T-helper 1 cell (primary cell): ENCODE data around the gene FAM3C.

ENCODE experiments used
- DNase-seq, 5 donors: peaks; one replicate each; pipeline ENCODE4 v3.0.0-alpha.2; 2012 to 2020

Gene FAM3C

DNA sequence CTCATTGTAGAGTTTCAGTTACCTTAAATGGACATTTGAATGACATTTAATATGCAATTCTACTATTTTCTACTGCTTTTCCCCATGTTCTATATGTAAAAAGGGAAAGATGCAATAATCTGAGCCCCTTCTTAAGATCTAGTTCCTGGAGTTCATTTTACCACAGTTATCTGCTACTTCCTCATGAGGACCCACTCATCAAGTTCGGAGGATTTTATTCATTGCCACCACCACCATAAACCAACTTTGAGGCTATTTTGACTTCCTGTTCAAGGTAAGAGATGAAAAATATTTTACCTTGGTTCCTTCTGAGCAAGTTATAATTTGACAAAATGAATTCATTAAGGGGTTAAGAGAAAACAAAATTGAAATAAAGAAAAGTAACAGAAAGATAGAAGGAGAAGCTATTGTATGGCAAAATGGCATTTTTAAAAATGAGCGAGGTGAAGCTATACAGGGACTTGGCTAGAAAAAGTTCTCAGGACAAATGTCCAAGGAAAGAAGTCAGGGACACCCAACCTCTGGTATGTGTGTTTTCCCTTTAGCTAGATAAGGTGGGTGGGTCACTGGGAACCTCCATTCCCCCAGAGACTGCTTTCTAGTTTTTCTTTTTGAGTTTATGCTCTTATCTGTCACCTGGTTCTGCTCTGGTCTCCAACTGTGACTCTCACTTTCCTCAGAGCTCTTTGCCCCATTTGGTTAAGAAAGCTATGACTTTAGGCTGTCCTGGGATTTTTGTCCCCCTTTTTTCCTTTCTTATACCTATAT lies 14.9 kb upstream of the FAM3C start:
- DNase-seq: no peak

DNA sequence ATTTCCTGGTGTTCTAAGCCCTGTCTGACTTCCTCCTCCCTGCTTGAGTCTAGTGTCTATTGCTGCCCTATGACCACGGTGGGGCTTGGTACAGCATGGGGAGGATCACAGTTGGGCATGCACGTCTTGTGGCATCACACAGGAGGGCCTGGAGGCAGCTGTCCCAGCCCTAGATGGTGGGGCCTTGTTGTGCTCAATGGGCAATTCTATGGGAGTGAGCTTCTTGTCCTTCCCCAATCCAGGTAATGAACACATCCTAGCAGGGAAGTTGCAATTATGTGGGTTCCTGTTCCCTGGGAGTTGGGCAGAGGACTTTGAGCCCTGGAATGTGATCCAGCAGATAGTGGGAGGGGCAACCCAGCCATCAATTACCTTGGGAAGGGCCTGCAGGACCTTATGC lies 10.8 kb upstream of the FAM3C start:
- DNase-seq: no peak

DNA sequence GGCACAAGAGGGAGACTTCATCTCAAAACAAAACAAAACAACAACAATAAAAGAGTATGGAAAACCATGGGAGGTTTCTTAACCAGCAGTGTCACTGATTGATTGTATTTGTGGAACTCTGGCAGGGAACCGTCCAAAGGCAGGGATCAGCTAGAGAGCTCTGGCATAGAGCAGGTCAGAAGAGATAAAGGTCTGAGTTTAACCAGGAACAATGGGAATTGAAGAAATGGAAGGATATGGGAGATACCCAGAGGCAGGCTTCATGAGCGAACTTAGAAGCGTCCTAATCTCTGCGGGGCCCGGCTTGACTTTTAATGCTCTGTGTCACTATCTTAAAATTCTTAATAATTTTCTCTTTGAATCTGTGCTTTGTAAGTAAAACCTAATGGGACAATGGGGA lies 10.4 kb upstream of the FAM3C start:
- no peak for DNase-seq

DNA sequence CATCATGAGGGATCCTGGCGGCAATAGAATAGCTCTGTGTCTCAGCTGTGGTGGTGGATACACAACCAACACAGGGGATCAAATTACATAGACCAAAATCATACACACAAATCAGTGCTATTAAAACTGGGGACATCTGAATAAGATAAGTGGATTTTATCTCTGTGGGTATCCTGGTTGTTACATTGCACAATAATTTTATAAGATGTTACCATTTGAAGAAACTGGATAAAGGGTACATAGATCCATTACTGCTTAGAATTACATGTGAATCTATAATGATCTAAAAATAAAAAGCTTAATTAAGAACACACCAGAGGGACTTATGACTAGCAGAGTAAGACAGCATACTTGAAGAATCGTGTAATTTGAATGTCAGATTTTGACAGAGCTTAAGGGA lies 8.2 kb upstream of the FAM3C start:
- no peak for DNase-seq

DNA sequence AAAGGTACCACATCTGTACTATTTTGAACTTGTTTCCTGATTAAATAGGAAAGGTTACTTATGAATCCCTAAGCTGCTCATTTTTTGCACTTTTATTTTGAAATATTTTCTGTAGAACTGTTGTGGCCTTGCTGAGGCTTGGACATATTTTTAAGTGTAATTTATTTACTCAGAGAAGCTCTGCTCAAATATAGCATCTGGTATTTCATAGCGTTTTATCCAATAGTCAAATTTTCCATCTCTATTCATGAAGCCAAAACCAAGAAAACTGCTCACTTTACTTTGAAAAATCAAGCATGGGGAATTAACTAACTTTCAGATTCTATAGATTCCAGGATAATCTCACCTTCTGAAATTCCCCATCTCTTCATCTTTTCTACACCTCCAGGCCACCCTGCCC lies 6.6 kb upstream of the FAM3C start:
- no peak for DNase-seq

DNA sequence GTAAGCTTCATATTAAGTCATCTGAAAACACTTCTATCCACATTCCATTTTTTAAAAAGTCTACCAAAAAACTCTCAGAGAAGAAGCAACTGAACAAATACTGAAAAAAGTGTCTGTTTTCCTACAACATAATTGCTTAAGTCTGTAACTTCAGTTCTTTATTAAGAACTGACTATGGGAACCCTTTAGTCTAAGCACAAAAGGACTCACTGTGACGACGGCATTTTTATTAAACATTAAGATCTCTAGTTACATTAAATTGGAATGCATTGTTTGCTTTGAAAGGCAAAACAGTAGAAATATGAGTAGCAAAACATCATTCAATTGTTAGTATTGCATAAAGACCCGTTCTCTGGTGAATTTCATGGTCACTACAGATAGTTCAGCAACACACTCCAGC lies 5.8 kb upstream of the FAM3C start:
- DNase-seq: no peak

DNA sequence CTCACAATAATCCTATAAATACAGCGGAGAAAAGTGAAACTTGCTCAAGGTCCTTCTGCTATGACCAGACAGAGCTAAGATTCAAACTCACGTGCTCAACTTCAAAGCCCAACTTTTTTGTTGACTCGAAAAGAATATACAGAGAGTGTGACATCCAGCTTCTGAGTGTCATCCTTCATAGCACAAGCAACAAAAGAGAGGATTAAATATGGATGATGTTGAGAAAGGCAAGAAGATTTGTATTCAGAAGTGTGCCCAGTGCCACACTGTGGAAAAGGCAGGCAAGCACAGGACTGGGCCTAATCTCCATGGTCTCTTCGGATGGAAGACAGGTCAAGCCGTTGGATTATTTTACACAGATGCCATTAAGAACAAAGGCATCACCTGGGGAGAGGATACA lies 2.1 kb upstream of the FAM3C start:
- DNase-seq: no peak

DNA sequence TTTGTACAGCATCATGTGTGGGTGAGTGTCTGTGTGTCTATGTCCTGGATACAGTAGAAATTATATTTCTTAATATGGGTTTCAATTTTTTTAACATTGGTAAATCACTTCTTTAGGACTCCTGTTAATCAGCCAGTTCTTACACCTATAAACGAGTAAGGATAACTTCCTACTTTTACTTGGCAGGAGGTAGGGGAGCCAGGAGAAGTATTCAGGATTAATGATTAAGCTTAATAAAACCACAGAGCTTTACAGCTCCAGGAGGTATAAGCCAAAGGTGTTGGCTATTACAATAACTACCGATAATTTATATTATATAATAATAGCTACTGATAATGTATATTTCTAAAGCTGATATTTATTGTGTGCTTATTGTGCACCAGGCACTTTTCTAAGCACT lies 1.7 kb upstream of the FAM3C start:
- no peak for DNase-seq

DNA sequence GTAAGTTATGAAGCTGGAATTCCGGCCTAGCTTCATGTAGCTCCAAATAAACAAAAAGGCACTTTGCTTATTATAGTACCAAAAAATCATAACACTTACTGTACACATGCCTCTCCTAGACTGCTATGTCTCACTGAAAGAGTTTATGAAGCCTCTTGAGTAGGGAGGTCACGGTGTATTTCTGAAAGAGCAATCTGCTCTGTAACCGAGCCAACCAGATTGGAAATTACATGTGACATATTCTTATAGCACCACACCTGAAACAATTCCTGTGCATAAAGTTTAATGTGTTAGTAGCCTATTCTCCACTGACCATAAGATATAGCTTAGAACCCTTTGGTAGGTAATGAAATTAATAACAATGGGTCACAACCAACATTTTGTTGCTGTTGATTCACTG lies 1.3 kb upstream of the FAM3C start:
- DNase-seq: no peak

DNA sequence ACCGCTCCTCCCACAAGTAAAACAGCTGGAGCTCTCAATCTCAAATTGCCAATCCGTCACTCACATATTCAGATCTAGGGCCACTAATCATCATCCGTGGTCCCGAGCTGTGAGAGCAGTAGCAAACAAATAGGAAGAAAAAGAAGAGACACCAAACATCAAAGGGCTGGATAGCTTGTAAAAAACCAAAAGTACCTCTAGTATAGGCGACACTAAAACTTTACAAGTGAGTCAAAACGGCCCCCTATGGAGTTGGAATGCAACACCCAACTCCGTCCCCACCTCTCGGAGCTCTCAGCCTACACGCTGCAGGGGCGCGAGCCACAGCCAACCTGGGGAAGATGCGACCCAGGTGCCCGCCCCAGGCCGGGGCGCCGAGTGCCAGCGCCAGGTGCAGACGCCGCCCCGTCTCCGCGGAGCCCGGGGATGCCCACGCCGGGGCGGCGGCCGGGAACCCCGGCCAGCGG lies 581 bp downstream of the FAM3C start:
- DNase-seq: peak; percentile 15 to 50 (median 32)

DNA sequence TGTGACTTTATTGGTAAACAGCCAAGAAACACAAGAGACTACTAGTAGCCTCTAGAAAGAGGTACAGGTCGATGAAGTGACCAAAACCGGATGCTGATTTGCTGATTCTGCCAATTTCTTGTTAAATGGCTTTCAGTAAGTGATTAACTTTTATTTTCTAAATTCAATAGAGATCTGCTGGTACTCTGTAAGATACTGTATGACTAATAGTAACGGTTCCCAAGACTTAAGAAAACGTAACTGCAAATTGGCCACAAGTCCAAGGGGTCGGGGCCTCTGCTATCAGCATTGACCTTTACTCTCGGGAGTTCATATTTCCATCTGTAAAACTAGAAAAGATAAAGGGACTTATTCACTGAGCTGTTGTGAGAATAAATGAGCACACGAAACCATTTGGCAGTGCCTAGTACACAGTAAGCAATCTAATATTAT lies 1.4 kb downstream of the FAM3C start:
- DNase-seq: no peak

DNA sequence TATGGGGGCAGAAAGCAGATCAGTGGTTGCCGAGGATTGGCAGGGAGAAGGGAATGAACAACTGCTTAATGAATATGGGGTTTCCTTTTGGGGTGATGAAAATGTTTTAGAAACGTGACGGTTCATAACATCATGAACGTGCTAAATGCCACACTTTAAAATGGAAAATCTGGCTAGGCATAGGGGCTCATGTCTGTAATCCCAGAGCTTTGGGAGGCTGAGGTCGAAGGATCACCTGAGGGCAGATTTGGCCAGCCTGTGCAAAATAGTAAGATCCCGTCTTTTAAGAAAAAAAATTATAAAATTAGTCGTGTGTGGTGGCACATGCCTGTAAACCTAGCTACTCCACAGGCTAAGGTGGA lies 3.1 kb downstream of the FAM3C start:
- DNase-seq: no peak

DNA sequence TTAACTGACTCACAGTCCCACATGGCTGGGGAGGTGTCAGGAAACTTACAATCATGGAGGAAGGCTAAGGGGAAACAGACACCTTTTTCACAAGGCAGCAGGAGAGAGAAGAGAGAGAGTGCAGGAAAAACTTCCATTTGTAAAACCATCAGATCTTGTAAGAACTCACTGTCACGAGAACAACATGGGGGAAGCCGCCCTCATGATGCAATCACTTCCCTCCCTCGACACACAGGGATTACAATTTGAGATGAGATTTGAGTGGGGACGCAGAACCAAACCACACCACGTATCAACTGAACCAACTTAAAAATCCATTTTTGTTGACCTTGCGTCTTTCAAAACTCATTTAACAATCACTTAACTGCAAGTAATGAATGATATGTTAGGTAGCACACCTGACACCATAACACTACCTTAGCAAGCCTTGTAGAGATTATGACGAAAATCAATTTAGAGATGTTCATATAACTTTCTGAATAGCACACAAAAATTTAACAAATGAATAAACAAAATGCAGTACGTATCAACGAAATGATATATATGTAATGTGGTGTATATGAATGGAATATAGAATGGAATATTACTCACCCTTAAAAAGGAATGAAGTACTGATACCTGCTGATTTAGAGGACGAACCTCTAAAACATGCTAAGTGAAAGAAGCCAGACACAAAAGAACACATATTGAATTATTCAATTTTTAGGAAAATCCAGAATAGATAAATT lies 3.7 kb downstream of the FAM3C start:
- DNase-seq: no peak

DNA sequence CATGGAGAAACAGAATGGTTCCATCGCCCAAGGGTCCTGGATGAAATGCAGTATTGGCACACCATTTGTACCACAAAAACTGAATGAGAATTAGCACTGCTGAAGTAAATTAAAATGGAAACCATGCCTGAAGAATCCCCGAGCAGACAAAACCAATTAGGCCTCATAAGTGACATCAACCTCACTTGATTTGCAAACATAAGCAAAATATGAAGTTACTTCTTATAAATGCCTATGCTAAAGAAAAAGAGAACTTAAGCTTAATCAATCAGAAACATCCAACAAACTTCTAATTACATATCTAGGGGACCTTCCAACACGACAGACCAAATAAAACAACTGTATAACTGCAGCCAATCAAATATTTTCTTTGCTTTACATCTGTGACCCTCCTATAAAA lies 4.4 kb downstream of the FAM3C start:
- DNase-seq: no peak

DNA sequence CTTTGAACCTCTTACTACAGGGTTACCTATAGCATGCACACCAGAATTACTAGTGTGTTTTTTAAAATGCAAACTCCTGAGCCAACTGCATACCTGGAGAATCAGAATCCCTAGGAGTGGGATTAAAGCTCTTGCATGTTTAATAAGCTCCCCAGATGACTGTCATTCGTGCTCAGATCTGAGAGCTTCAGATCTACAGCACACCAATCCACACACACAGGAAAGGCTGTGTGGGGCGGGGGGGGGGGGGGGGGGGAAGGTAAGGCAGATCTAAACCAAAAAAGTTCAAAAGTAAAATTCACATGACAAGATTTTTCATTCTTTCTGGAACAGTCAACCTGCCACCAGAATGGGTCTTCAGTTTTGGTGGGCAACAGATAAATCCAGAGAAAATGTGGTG lies 5.5 kb downstream of the FAM3C start:
- no peak for DNase-seq

DNA sequence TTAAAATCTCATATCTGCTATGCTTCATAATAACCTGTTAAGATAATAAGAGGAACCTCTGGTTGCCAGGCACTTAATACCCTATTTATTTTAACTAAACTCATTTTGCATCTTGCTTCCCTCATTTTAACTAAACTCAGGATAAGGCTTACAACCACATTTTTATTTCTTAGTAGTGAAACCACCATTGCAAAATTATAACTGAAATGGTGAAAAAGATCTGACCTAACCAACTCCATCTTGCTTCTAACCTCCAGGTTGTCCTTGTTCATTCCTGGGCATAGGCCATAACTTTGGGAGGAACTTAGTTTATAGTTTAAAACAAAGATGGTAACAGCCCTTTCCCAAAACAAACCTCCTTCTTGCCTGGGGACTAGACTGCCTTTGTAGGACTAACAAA lies 6.0 kb downstream of the FAM3C start:
- DNase-seq: no peak

DNA sequence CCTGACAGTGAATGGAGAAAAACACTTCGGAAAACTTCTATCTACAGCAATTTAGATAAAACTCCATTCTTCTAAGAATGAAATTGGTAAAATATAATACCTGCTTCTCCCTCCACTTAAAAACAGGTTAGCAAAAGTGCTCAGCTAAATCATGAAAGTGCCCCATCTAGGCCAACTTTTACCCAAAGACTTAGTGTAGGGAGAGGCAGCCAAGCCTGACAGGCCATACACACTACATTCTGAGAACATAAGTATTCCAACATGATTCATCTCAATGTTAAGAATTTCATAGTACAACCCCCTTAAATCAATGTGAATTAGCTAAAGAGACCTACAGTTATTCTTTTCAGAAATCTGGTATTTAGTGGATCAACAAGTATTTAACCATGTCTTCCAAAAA lies 7.2 kb downstream of the FAM3C start:
- no peak for DNase-seq

DNA sequence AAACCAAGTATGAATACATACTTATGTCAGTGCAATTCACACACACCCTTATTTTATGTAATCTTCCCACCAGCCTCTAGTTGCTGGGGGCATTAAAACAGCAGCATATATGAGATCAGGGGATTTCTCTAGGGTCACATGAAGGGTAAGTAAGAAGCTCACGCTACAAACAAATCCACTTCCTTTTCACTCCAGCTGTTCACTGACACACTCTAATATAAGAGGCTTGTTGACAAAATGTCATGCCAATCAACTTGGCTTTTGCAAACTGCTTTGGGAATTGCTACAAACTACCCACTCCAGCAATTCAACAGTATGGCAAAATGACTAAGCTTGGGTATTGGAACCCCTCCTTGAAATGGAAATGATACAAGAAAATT lies 10.3 kb downstream of the FAM3C start:
- DNase-seq: peak in 1 of 5 donors; percentile 13

DNA sequence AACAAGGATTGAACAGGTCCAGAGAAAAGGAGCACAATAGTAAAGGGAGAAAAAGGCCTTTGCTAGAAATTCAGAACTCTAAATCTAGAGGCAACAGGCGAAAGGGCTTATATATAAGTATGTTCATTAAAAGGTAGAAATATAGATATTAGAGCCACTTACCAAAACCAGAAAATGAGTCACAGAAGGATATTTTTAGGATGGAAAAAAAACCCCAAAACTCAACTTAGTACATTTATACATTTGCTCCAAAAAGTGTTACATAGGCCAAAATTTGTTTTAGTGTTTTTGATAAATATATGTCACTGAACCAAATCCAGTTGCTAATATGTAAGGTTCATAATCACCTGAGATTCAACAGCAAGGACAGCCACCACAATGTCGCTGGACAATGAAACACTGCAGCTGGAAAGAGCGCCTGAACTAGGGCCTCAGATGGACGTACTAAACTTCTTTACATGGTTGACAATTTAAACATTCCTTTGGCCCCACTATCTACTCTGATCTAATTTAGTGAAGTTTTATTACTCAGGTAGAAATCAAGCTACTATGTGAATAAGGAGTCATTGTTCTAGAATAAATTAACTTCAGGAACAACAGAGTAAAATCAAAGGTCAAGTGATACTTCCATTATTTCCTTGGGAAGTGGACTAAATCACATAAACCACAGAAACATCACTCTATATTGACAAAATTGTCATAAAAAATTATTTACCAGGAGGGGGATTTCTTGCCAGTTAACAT lies 10.9 kb downstream of the FAM3C start:
- DNase-seq: no peak

DNA sequence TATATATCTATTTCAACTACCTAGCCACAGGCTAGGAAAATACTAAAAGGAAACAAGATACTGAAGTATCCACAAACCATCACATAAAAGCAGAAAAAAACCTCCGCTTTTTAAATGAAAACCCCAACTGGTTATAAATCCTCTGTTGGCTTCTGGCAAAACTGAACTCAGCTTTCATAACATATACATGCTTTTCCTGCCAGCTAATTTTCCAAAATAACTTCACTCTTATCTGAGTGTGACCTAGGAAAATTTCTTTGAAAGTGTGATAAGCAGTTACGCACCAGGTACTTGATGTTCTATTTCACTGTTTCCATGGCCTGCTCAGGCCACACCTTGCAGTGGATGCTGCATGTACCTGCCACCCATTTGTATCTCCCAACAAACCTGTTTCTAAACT lies 11.8 kb downstream of the FAM3C start:
- DNase-seq: no peak

DNA sequence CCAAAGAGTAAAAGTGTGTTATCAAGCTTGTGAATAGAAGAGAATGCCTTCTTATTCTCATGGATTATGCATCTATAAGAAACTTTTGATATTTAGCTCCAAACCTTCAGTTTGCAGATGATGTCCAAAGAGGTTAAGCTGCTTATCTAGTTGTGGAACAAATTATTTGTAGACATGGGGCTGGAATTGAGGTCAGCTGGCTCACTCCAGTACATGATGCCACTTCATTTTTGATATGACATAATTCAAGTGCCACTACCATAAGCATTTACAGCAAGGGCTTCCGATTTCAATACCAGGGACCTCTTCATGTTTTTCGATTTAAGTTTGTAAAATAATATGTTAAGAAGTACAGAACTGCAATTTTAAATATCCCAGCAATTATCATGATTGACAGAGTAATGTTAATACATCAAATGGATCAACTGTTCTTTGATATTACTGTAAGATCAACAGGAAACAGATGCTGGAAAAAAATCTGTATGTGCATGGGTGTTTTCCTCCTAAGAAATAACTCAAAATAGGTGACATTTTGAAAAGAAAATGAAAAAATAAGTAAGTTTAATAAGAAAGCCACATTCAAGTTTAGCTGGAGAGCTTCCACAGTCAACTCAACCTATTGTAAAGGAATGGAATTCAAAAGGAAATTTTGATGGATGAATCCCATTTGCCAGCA lies 12.7 kb downstream of the FAM3C start:
- DNase-seq: no peak

DNA sequence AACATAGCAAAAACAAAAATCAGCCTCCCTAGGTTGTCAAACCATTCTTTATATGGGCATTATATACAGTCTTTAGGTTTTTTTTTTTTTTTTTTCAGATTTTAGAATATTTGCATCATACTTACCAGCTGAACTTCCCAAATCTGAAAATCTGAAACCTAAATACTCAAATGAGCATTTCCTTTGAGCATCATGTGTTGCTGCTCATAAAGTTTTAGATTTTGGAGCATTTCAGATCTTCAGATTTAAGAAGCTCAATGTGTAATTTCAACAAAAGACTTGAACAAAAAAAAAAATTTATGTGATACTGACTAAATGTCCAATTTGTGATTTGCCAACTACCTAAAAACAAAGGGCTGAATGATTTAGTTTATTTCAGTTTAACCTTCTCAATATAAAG lies 13.6 kb downstream of the FAM3C start:
- DNase-seq: no peak

DNA sequence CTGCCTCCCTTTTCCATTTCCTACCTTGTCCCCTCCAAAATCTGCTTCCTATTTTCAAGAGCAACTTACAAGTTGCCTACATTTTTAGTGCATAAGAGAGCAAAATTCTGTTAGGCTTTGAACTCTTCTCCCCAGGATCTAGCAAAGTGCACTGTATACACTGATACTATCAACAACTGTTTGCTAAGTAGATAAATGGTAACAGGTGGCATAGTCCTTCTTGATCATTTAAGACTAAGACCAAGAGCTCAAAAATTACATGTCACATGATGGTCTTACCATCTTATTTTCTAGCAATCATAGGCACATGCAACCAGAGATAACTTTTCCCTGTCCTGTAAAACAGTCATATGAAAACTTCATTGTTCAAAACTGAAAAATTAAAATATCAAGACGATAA lies 16.2 kb downstream of the FAM3C start:
- DNase-seq: no peak
